Prostate gland (tissue), 2 donors: ENCODE measurements around the gene SLC39A11.

ENCODE experiments used
- CTCF ChIP-seq, 4 experiments: fragments of 200-600 bp in 2 of 4; fragments of 450-650 bp in 2 of 4; sonication (generic) in 2 of 4; IDR thresholded peaks; 1 replicate in 3 of 4; 2 replicates in 1 of 4; pipeline ENCODE4 v1.5.1; 2016 to 2019; ENCODE audit warnings: antibody characterized with exemption in 4 of 4, mild to moderate bottlenecking in 2 of 4, moderate library complexity in 2 of 4
- POLR2A ChIP-seq: fragments of 450-650 bp; IDR thresholded peaks from one replicate; pipeline ENCODE4 v1.6.1; 2016; ENCODE audit warnings: antibody characterized with exemption, mild to moderate bottlenecking

- no peak for TF ChIP-seq POLR2A
- no peak for TF ChIP-seq CTCF (IDR thresholded peaks at IDR 0.05)
These were observed 139.7 kb downstream of the SLC39A11 start for GRCh38 chr17:72952641-72953315.
